Small intestine (tissue), 7 donors: Measurements from ENCODE around the gene NOB1. TPM values are rescaled to one million over a fixed set of nuclear protein-coding genes. Genes with fewer than 3 reads are reported as not detected.

Experiments
- DNase-seq, 2 donors: peaks; one replicate each; pipeline versions ENCODE4 v3.0.0 to v3.0.0-alpha.2; 2013
- FAIRE-seq: peaks from 2 replicates; lab custom pipeline; 2012; peaks lifted over from hg19 to GRCh38; lab: Jason Lieb, UNC
- H3K27ac ChIP-seq, 3 donors: one replicate each; pipeline ENCODE4 v1.5.1; 2013; ENCODE audit warnings: low read length in 2 of 3, mild to moderate bottlenecking in 2 of 3, control low read depth in 1 of 3, inconsistent platforms in 1 of 3, low read depth in 1 of 3, moderate library complexity in 1 of 3
- H3K27me3 ChIP-seq, 3 donors: one replicate each; pipeline ENCODE4 v1.6.1; 2013; ENCODE audit warnings: low read length in 3 of 3, inconsistent platforms in 1 of 3; ENCODE audit not compliant: control insufficient read depth in 3 of 3, insufficient read depth in 3 of 3
- H3K36me3 ChIP-seq, 3 donors: one replicate each; pipeline ENCODE4 v1.6.1; 2013; ENCODE audit warnings: low read length in 3 of 3, inconsistent platforms in 1 of 3, low read depth in 1 of 3, mild to moderate bottlenecking in 1 of 3, moderate library complexity in 1 of 3; ENCODE audit not compliant: control insufficient read depth in 3 of 3, insufficient read depth in 2 of 3
- H3K4me1 ChIP-seq, 3 donors: one replicate each; pipeline ENCODE4 v1.6.1; 2013; ENCODE audit warnings: low read length in 2 of 3, inconsistent platforms in 1 of 3, low read depth in 1 of 3, mild to moderate bottlenecking in 1 of 3, moderate library complexity in 1 of 3; ENCODE audit not compliant: control insufficient read depth in 3 of 3, insufficient read depth in 2 of 3
- H3K4me3 ChIP-seq, 3 donors: one replicate each; pipeline ENCODE4 v1.5.1; 2013; ENCODE audit warnings: low read length in 3 of 3, control low read depth in 1 of 3, inconsistent platforms in 1 of 3, low read depth in 1 of 3, mild to moderate bottlenecking in 1 of 3, moderate library complexity in 1 of 3
- H3K9me3 ChIP-seq, 2 donors: one replicate each; pipeline ENCODE4 v1.6.1; 2013; ENCODE audit warnings: low read depth in 1 of 2, low read length in 1 of 2; ENCODE audit not compliant: control insufficient read depth in 2 of 2, insufficient read depth in 1 of 2
- WGBS, 3 donors: extraction: QIAGEN DNeasy Blood & Tissue Kit; methylation state at CpG; one replicate each; pipeline ENCODE4 v1.1.7; 2013; 5-methylcytosine and 5-hydroxymethylcytosine counted together
- polyA plus RNA-seq, 4 donors: library from polyadenylated mRNA; stranded (reverse) in 3 of 4; unstranded in 1 of 4; fragments of 200-250 nt in 3 of 4; fragments of 120-200 nt in 1 of 4; gene quantifications; one replicate each; pipeline versions ENCODE4 v1.2.1 to v1.2.3, GENCODE V29; 2013
- donor health status: healthy with polysubstance abuse.
- donor health status: control.
- donor health status: control.
- donor health status: Bipolar disorder and iron deficiency.
- donor health status: healthy.

NOB1 gene
- polyA plus RNA-seq, 4 donors: 22.8 to 71.0 (median 41.4) TPM

GRCh38 chr16:69724414-69724873 lies 30.3 kb downstream of the NOB1 start:
- H3K27me3 ChIP-seq: no peaks in the 10 kb centered on the region
- WGBS, 3 donors: 44 to 78% (median 70%) methylated on average over 2 of the region's 2 CpGs
- DNase-seq (peak in 1 of 2 donors; percentile 20), FAIRE-seq (no peak)
- H3K9me3 ChIP-seq: no peaks in the 10 kb centered on the region
- H3K4me1 ChIP-seq: peaks cover 0 to 34% (median 1%) of the 10 kb centered on the region in 3 donors
- H3K4me3 ChIP-seq: no peak overlapping the region
- H3K27ac ChIP-seq: peak overlapping the region; percentile 75 to 95 (median 86)
- no peaks in the 10 kb centered on the region for H3K36me3 ChIP-seq

DNA sequence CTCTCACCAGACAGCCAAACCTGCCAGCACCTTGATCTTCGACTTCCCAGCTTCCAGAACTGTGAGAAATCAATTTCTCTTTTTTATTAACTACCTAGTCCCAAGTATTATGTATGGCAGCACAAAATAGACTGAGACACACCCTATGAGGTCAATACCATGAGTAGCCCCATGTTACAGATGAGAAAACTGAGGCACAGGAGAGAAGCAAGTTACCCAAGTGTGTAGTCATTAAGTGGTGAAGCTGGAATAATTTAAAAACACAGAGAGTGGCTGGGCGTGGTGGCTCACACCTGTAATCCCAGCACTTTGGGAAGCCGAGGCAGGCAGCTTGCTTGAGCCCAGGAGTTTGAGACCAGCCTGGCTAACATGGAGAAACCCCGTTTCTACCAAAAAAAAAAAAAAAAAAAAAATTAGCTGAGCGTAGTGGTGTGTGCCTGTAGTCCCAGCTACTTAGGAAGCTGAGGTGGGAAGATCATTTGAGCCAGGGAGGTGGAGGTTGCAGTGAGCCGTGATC lies 33.2 kb downstream of the NOB1 start:
- Histone ChIP-seq H3K4me1 (peaks cover 0 to 27% (median 1%) of the 10 kb centered on the region in 3 donors), H3K4me3 (no peak overlapping the region), H3K27me3 (no peaks in the 10 kb centered on the region), H3K9me3 (no peaks in the 10 kb centered on the region), H3K27ac (no peak overlapping the region), H3K36me3 (peaks cover 0 to 12% (median 3%) of the 10 kb centered on the region in 3 donors)
- DNase-seq (no peak), FAIRE-seq (no peak)
- WGBS, 3 donors: 58 to 92% (median 88%) methylated on average over 5 to 6 of the region's 6 CpGs

DNA sequence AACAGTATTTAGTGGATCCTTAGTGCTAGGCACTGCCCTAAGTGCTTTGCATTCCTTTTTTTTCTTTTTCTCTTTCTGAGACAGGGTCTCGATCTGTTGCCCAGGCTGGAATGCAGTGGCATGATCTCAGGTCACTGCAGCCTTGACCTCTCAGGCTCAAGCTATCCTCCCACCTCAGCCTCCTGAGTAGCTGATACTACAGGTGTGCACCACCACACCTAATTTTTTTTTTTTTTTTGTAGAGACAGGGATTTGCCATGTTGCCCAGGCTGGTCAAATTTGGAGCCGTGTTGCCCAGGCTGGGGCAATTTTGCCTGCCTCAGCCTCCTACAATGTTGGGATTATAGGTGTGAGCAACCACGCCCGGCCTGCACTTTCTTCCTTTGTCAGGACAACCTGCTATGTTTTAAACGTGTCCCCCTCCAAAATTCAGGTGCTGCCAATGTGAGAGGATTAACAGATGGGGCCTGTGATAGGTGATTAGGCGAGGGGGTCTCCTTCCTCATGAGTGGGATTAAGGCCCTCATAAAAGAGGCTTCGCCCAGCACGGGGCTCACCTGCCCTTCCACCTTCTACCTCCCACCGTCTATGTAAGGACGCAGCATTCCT lies 33.8 kb downstream of the NOB1 start:
- H3K4me3 ChIP-seq: no peak overlapping the region
- FAIRE-seq (no peak), DNase-seq (no peak)
- H3K9me3 ChIP-seq: no peaks in the 10 kb centered on the region
- no peak overlapping the region for H3K27ac ChIP-seq
- peaks cover 0 to 27% (median 1%) of the 10 kb centered on the region in 3 donors for H3K4me1 ChIP-seq
- no peaks in the 10 kb centered on the region for H3K27me3 ChIP-seq
- 72 to 87% (median 81%) methylated on average over 10 of the region's 10 CpGs for WGBS, 3 donors
- peaks cover 0 to 14% (median 3%) of the 10 kb centered on the region in 3 donors for H3K36me3 ChIP-seq

DNA sequence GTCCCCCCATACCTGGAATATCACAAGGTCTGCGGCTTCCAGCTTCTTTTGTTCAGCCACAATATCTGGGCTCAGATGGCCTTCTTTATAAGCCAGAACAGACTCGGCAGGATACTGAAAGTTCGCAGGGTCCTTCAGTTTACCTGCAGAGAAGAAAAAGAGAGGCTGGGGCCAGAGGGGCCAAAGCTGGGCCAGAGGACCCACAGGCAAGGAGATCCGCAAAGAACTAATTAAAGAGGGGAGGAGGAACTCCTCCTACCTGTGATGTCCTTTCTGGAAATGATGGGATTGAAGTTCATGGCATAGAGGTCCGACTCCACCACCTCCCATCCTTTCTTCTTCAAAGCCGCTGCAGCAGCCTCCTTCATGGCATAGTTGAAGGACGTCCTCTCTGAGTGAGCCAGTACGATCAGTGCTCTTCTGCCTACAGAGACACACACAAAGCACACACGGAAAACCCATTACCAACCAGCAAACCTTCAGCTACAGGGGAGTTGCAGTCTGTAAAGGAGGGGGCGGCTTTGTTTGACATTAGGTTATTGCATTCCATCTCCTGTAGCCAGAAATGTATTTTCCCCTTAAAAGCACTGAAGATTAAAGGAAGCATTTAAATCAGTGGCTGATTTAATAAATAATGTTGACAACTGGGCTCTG lies 36.5 kb downstream of the NOB1 start:
- Histone ChIP-seq H3K36me3 (peaks cover 2 to 25% (median 3%) of the 10 kb centered on the region in 3 donors), H3K27me3 (no peaks in the 10 kb centered on the region), H3K4me1 (peaks cover 0 to 9% (median 0%) of the 10 kb centered on the region in 3 donors), H3K27ac (no peak overlapping the region), H3K9me3 (no peaks in the 10 kb centered on the region), H3K4me3 (no peak overlapping the region)
- 81 to 85% (median 83%) methylated on average over 10 of the region's 10 CpGs for WGBS, 3 donors
- DNase-seq (no peak), FAIRE-seq (no peak)

DNA sequence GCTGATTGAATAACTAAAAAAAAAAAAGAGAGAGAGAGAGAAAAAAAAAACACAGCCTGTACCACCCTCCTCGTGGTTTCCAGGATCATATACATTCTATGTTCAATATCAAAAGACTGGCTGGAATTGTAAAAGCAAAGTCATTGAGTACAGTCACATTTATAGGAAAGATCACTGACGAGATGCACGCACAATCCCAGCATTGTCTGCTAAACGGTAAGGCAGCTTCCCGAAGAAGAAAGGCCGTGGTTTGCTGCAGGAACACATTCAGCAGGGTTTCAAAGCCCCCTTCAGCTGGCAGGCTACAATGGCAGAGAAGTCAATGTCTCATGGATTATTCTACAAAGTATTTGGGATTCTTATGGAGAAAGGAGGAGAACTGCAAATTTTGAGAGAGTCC lies 37.7 kb downstream of the NOB1 start:
- H3K4me3 ChIP-seq: no peak overlapping the region
- FAIRE-seq: no peak
- WGBS, 3 donors: 88 to 91% (median 89%) methylated on average over 6 of the region's 6 CpGs
- DNase-seq: no peak
- H3K4me1 ChIP-seq: peaks cover 0 to under 1% (median 0%) of the 10 kb centered on the region in 3 donors
- H3K36me3 ChIP-seq: peaks cover 4 to 36% (median 6%) of the 10 kb centered on the region in 3 donors
- no peaks in the 10 kb centered on the region for H3K27me3 ChIP-seq
- no peaks in the 10 kb centered on the region for H3K9me3 ChIP-seq
- no peak overlapping the region for H3K27ac ChIP-seq

GRCh38 chr16:69712914-69713581 lies 41.7 kb downstream of the NOB1 start:
- DNase-seq (no peak), FAIRE-seq (no peak)
- Histone ChIP-seq H3K27me3 (no peaks in the 10 kb centered on the region), H3K4me3 (no peak overlapping the region), H3K36me3 (peaks cover 3 to 42% (median 4%) of the 10 kb centered on the region in 3 donors), H3K27ac (no peak overlapping the region), H3K9me3 (no peaks in the 10 kb centered on the region), H3K4me1 (no peaks in the 10 kb centered on the region)
- 91 to 95% (median 92%) methylated on average over 9 of the region's 9 CpGs for WGBS, 3 donors

- peaks cover 4 to 36% (median 6%) of the 10 kb centered on the region in 3 donors for H3K36me3 ChIP-seq
- no peak for DNase-seq
- H3K27ac ChIP-seq: no peak overlapping the region
- no peaks in the 10 kb centered on the region for H3K4me1 ChIP-seq
- 52 to 73% (median 58%) methylated on average over 4 of the region's 4 CpGs for WGBS, 3 donors
- no peak overlapping the region for H3K4me3 ChIP-seq
- no peaks in the 10 kb centered on the region for H3K27me3 ChIP-seq
- no peak for FAIRE-seq
- H3K9me3 ChIP-seq: no peaks in the 10 kb centered on the region
These were observed 42.4 kb downstream of the NOB1 start for GRCh38 chr16:69712277-69712676.

DNA sequence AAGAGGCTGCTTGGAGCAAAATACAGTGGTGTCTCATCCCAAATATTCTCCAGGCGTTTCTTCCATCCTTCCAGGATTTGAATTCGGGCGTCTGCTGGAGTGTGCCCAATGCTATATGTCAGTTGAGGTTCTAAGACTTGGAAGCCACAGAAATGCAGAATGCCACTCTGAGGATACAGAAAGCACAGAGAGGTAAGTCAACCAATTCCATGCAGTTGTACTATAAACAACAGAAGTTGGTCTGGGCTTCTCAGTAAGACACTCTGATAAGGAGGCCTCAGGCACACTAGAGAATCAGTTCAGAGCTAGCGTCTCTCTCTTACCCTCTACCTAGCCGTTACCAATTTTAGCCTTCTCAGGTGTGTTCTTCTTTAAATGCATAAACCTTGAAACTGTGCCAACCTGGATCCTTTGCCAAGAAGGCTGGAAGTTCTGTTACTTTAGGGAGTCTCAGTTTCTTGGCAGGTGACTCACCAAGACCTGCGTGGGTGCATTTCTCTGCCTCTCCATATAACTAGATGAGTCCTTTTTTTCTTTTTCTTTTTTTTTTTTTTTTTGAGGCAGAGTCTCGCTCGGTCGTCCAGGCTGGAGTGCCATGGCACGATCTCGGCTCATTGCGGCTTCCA lies 43.5 kb downstream of the NOB1 start:
- no peaks in the 10 kb centered on the region for H3K9me3 ChIP-seq
- H3K27ac ChIP-seq: peak overlapping the region in 1 of 3 donors; percentile 2
- WGBS, 3 donors: 34 to 64% (median 34%) methylated on average over 12 of the region's 12 CpGs
- peak in 1 of 2 donors; percentile 62 for DNase-seq
- H3K27me3 ChIP-seq: no peaks in the 10 kb centered on the region
- no peak for FAIRE-seq
- H3K36me3 ChIP-seq: peaks cover 4 to 33% (median 6%) of the 10 kb centered on the region in 3 donors
- H3K4me3 ChIP-seq: no peak overlapping the region
- no peaks in the 10 kb centered on the region for H3K4me1 ChIP-seq
